Raji (cell line): ENCODE results near the gene PTX4.

Experiments
- POLR2A ChIP-seq: IDR thresholded peaks from 2 replicates; pipeline ENCODE4 v1.6.1; 2011; ENCODE audit warnings: low read depth, low read length, control low read depth; ENCODE audit not compliant: insufficient read depth

Gene PTX4

GRCh38 chr16:1488619-1489018, at the start of gene PTX4:
Gene PTX4 (minus strand): TSS chr16:1488944. CDS start chr16:1488909, 35 bp downstream.
- no peak for TF ChIP-seq POLR2A

- no peak for TF ChIP-seq POLR2A
These were observed 49.1 kb upstream of the PTX4 start for GRCh38 chr16:1537763-1538289.

GRCh38 chr16:1537138-1537577, 48.4 kb upstream of the PTX4 start:
- TF ChIP-seq POLR2A: no peak

- TF ChIP-seq POLR2A: no peak
These were observed 47.9 kb upstream of the PTX4 start for GRCh38 chr16:1536601-1537000.

- TF ChIP-seq POLR2A: no peak
These were observed 46.9 kb upstream of the PTX4 start for GRCh38 chr16:1535391-1536291.

- TF ChIP-seq POLR2A: no peak
These were observed 45.6 kb upstream of the PTX4 start for GRCh38 chr16:1534021-1535020.

GRCh38 chr16:1533443-1533951, 44.8 kb upstream of the PTX4 start, which contains the start of gene TMEM204:
Gene TMEM204 (plus strand): TSS chr16:1533666. CDS start chr16:1534276, 610 bp downstream.
- no peak for TF ChIP-seq POLR2A

GRCh38 chr16:1532771-1533170, 44.0 kb upstream of the PTX4 start:
- no peak for TF ChIP-seq POLR2A

GRCh38 chr16:1532081-1532760, 43.5 kb upstream of the PTX4 start:
- TF ChIP-seq POLR2A: no peak

- TF ChIP-seq POLR2A: no peak
These were observed 42.8 kb upstream of the PTX4 start for GRCh38 chr16:1531638-1531910.

GRCh38 chr16:1530883-1531637, 42.3 kb upstream of the PTX4 start:
- TF ChIP-seq POLR2A: no peak

GRCh38 chr16:1530349-1530882, 41.7 kb upstream of the PTX4 start:
- no peak for TF ChIP-seq POLR2A

GRCh38 chr16:1528921-1529537, 40.3 kb upstream of the PTX4 start:
- no peak for TF ChIP-seq POLR2A
